HFF-Myc (cell line): ENCODE results near the gene NOS1AP.

Source experiments
- DNase-seq: peaks from one replicate; pipeline ENCODE4 v3.0.0-alpha.2; 2011; ENCODE audit warnings: low read depth; ENCODE audit errors: extremely low read depth
- H3K4me3 ChIP-seq: replicated peaks from 2 replicates; pipeline ENCODE4 v1.5.1; 2011; ENCODE audit warnings: low read depth, mild to moderate bottlenecking, control low read depth, low read length
- TF ChIP-seq, protein P1 (sequence below): IDR thresholded peaks from 2 replicates; pipeline ENCODE4 v1.5.1; 2012; ENCODE audit warnings: mild to moderate bottlenecking, low read depth, low read length, control low read depth; ENCODE audit errors: missing control alignments

NOS1AP gene

DNA sequence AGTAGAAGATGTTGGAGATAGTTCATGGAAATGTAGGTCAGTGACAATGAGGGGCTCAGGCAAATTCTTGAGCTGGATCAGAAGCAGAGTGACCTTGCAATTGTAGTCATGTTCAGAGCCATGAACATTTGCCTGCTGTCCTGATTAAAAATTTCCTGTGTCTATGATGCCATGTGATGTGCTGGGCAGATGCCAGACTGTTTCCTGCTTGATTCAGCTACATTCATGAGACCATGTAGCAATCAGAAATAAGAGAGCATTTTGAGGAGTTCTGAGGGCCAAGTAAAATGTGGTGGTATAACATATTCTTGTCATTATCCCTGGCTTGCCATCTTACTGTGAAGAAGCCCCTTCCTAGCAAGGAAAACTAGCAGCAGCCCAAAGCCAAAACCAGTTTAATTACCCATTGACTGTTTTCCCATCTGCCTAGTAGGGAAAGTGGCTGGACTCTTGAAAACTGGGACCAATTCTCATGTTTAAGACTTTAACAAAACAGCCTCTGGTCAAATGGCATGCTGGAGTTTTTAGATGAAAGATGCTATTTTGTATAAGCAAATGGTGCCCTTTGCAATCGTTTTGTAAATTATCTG is 118.3 kb downstream of the NOS1AP start:
- TF ChIP-seq, protein P1, sequence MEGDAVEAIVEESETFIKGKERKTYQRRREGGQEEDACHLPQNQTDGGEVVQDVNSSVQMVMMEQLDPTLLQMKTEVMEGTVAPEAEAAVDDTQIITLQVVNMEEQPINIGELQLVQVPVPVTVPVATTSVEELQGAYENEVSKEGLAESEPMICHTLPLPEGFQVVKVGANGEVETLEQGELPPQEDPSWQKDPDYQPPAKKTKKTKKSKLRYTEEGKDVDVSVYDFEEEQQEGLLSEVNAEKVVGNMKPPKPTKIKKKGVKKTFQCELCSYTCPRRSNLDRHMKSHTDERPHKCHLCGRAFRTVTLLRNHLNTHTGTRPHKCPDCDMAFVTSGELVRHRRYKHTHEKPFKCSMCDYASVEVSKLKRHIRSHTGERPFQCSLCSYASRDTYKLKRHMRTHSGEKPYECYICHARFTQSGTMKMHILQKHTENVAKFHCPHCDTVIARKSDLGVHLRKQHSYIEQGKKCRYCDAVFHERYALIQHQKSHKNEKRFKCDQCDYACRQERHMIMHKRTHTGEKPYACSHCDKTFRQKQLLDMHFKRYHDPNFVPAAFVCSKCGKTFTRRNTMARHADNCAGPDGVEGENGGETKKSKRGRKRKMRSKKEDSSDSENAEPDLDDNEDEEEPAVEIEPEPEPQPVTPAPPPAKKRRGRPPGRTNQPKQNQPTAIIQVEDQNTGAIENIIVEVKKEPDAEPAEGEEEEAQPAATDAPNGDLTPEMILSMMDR, result no peak
- DNase-seq, result no peak

DNA sequence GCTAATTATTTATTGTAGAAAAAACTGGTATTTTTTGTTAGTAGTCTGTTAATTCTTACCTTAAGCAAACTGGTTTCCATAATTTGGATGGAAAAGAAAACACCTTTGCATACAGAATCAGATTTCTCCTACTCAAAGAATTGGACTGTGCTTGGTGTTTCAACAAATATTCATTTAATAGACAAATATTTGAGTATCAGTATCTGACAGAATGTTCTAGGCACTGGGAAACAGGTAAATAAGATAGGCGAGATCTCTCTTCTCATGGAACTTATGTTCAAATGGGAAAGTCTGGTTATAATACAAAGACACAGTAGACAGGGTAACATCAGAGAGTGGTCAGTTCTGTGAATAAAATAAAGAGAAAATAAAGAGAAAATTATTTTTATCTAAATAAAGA is 119.9 kb downstream of the NOS1AP start:
- no peak for DNase-seq
- TF ChIP-seq, protein P1, result no peak
- no peak overlapping the region for H3K4me3 ChIP-seq

More for the DNA sequence above, 118.3 kb downstream of the NOS1AP start:
- H3K4me3 ChIP-seq, result no peak overlapping the region

DNA sequence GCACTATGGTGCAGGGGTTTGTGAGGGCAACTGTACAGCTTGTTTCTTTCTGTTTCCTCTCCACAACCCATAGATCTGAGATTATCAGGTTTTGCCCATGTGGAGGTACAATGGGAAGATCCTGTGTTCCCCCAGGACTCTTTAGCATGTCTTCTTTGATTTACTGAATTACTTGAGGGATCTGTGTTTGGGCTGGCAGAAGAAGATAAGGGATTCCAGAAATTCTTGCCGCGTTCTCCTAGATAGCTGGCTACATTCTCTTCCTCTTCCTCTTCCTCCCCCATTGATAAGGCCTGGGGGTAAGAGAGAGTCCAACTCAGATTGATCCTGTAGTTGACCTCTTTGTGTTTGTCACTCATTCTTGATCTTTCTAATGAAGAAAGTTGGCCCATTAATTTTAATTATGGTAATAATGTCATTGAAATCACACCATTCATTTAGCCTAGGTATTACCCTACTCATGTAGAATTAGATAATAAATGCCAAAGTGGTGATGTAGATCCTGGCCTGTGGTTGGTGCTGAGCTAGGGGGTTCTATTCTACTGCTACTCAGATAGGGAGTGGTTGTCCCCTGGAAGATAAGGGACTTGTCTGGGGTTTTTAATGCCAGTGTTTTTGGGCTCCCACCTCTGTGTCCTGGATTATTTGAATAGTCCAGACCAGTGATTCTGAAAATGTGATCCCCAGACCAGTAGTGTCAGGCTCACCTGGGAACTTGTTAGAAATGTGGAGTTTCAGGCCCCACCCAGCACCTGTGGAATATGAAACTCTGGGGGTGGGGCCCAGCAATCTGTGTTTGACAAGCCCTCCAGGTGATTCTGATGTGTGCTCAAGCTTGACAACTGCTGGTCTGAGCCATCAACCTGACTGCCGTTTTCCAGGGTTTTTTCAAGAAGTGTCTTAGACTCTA is 122.2 kb downstream of the NOS1AP start:
- TF ChIP-seq, protein P1, result no peak
- no peak overlapping the region for H3K4me3 ChIP-seq
- no peak for DNase-seq

DNA sequence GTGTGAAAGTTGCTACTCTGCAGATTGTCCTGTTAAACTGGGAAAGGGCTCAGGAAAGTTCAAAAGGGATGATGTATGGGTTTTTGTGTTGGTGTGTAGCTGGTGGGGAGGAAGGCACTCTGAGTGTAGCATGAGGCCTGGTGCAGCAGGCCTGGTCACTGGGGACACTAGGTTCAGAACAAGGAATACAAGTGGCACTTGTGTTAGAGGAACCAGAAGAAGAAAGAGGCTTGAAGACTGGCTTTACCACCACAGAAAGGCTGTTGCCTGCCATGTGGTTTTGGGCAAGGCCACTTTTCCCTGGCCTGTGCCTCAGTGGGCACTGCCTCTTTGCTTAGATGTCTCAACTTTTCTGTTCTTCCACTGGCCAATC is 122.8 kb downstream of the NOS1AP start:
- TF ChIP-seq, protein P1, result no peak
- DNase-seq, result no peak
- no peak overlapping the region for H3K4me3 ChIP-seq

DNA sequence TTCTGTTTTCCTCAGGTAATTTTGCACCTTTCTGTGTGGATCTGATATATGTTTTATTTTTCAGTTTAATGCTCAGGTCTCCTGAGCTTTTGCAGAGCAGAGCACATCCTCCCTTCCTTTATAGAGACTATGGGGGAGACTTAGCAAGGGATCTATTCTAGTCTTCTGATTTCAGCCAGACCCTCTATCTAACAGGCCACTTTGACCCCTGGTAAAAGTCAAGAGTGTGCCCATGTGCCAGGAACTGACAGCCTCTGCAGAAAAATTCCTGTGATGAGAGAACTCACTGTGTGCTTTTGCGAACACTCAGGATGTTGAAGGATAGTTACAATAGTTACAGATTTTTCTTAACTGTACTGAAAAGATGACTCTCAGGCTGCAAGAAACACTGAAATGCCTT is 123.3 kb downstream of the NOS1AP start:
- no peak for DNase-seq
- no peak overlapping the region for H3K4me3 ChIP-seq
- TF ChIP-seq, protein P1, result no peak

DNA sequence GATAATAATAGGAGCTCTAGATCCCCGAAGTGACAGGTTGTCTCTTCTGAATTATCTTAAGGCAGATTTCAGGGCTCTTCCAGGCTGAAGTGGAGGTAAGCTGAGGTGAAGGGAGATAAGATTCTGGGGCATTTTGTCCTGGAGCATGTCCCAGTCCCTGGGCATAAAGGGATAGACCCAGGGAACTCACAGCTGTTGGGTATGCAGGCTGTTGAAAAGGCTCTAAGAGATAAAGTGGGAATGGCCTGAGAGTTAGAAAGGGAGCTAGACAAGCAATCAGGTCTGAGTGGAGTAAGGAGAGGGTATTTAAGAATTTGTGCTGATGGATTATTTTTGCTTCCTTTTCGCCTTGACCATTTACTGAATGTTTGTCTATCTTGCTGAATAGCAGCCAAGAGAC is 123.7 kb downstream of the NOS1AP start:
- TF ChIP-seq, protein P1, result no peak
- H3K4me3 ChIP-seq, result no peak overlapping the region
- no peak for DNase-seq
